Fibroblast of pulmonary artery (primary cell): ENCODE data around the gene NKAIN1.
"Not testable (repeated sequence)": the region's sequence is repeated elsewhere in the genome, so short reads cannot be mapped to it uniquely, and the experiment has no call there.

Experiments
- DNase-seq: peaks from one replicate; pipeline ENCODE4 v3.0.0-alpha.2; 2010; ENCODE audit warnings: low read depth
- H3K4me3 ChIP-seq: replicated peaks from 2 replicates; pipeline ENCODE4 v1.5.1; 2011; ENCODE audit warnings: low read depth, mild to moderate bottlenecking, control low read depth, low read length, moderate library complexity
- CTCF ChIP-seq: IDR thresholded peaks from 2 replicates; pipeline ENCODE4 v1.5.1; 2011; ENCODE audit warnings: mild to moderate bottlenecking, control low read depth, low read length, inconsistent platforms; ENCODE audit errors: missing control alignments

The NKAIN1 gene

GRCh38 chr1:31198600-31198999 is 41.1 kb downstream of the NKAIN1 start:
- no peak for TF ChIP-seq CTCF

GRCh38 chr1:31198150-31198549 is 41.5 kb downstream of the NKAIN1 start:
- DNase-seq: no peak
- no peak overlapping the region for H3K4me3 ChIP-seq
- no peak for TF ChIP-seq CTCF

More at GRCh38 chr1:31198600-31198999, 41.1 kb downstream of the NKAIN1 start:
- H3K4me3 ChIP-seq: no peak overlapping the region
- DNase-seq: no peak

- H3K4me3 ChIP-seq: no peak overlapping the region
- no peak for TF ChIP-seq CTCF
- DNase-seq: peak; percentile 51
Observed at GRCh38 chr1:31196685-31197084, 43.0 kb downstream of the NKAIN1 start.

GRCh38 chr1:31195267-31195666 is 44.4 kb downstream of the NKAIN1 start:
- not testable (repeated sequence) for H3K4me3 ChIP-seq, DNase-seq

- DNase-seq: no peak
- no peak for TF ChIP-seq CTCF
- no peak overlapping the region for H3K4me3 ChIP-seq
Observed at GRCh38 chr1:31193729-31194128, 46.0 kb downstream of the NKAIN1 start.

- TF ChIP-seq CTCF: no peak
- no peak for DNase-seq
Observed at GRCh38 chr1:31191281-31191680, 48.4 kb downstream of the NKAIN1 start.

GRCh38 chr1:31189696-31190674 is 49.7 kb downstream of the NKAIN1 start:
- no peak for TF ChIP-seq CTCF
- DNase-seq: no peak
- H3K4me3 ChIP-seq: no peak overlapping the region

More at GRCh38 chr1:31191281-31191680, 48.4 kb downstream of the NKAIN1 start:
- no peak overlapping the region for H3K4me3 ChIP-seq
